ENCODE data around the gene CDK17.
"Not testable (repeated sequence)": the region's sequence is repeated elsewhere in the genome, so short reads cannot be mapped to it uniquely, and the experiment has no call there.

Gene CDK17

DNA sequence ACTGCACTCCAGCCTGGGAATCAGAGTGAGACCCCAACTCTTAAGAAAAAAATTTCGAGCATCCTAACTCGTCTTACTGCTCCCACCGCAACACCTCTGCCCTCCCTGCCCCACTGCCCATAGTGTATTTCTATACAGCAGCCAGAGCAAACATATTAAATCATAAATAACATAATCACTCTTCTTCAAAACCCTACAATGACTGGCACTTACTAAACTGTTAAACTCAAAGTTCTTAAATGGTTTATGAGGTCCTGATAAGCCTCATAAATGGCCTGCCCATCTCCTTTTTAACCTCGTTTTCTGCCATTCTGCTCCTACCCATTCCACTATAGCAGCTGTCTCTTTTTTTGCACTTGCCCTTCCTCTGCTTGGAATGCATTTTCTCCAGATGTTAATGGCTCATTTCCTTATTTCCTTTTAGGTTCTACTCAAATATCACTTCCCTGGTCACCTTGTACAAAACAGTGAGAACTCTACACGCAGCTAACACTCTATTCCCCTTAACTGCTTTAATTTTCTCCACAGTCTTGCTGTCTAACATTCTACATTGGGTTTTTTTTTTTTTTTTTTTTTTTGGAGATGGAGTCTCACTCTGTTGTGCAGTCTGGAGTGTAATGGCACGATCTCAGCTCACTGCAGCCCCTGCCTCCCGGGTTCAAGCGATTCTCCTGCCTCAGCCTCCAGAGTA is 45.2 kb downstream of the CDK17 start:
- DNase-seq (ENCODE audit: low read depth in 2 of 2), result no peak

DNA sequence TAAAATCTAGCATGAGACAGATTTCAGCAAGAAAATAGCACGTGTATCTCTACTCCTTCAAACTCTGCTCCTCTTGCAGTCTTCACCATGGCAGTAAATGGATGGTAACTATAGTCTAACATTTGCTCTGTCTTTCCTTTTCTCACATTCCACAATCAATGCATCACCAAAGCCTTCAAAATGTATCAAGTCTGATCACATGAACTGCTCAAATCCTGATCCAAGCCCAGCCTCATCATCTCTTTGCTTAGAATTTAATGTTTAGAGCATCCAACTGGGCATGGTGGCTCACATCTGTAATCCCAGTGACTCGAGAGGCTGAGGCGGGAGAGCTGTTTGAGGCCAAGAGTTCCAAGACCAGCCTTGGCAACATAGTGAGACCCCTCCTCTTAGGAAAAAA is 45.9 kb downstream of the CDK17 start:
- no peak for DNase-seq (ENCODE audit: low read depth in 2 of 2)

DNA sequence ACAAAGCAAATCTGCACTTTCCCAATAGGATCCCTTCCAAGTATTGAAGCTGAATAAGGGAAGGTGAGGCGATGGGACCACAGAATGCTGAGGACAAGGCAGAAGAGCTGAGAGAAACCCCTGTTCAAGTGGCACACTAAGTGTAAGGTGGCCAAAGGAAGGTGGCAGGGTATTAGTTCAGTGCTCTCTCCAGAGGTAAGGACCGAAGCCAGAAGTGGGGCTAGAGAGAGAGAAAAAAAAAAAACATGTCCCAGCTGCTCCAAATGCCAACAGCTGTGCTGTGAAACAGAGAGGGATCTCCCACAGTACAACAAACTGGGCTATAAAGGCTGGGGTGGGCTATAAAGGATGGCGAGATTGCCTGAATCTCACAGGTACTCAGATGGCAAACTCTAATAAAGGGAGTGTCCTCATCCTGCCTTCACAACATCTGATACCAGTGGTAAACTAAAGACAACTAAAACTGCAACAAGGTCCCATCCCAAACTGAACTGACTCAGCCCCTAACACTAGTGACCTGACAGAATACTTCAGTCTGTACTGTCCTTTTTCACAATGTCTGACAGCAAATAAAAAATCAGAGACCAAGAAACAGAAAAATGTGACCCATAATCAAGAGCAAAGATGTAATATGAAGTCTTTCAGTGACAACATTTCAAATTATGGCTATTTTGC is 47.9 kb downstream of the CDK17 start:
- DNase-seq (ENCODE audit: low read depth in 2 of 2), result no peak

DNA sequence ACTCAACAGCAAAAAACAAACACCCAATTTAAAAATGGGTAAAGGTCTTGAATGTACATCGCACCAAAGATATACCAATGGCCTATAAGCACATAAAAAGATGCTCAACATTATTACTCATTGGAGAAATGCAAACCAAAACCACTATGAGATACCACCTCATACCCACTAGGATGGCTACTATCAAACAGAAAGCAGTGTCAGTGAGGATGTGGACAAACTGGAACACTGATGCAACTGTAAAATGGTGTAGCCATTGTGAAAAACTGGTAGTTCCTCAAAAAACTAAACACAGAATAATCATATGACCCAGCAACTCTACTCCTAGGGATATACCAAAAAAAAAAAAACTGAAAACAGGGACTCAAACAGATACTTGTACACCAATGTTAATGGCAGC is 49.3 kb downstream of the CDK17 start:
- DNase-seq (ENCODE audit: low read depth in 2 of 2), result no peak

GRCh38 chr12:96347130-96347699 is 53.0 kb downstream of the CDK17 start:
- no peak for DNase-seq (ENCODE audit: low read depth in 2 of 2)

DNA sequence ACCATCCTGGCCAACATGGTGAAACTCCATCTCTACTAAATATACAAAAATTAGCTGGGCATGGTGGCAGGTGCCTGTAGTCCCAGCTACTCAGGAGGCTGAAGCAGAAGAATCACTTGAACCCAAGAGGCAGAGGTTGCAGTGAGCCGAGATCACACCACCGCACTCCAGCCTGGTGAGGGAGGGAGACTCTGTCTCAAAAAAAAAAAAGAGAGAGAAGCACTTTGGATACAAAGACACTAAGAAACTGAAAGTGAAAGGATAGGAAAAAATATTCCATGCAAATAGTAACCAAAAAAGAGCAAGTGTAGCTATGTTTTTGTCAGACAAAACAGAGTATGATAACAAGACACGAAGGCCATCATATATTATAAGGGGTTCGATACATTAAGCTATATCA is 53.5 kb downstream of the CDK17 start:
- not testable (repeated sequence) for DNase-seq (ENCODE audit: low read depth in 2 of 2)

DNA sequence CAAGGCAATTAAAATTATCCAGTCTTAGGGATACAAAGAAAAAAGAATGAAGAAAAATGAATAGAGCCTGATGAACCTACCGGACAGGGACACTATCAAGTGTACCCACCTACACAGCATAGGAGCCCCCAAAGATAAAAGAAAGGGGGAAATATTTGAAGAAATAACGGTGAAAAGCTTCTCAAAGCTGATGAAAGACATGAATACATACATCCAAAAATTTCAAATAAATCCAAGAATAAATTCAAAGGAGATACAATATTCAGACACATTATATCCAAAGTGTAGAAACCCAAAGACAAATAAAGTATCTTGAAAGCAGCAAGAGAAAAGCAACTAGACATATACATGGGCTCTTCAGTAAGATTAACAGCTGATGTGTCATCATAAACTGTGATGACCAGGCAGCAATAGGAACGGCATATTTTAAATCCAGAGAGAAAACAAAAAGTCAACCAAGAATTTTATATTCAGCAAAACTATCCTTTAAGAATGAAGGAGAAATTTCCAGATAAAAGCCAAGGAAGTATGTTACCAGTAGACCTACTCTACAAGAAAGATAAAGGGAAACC is 56.0 kb downstream of the CDK17 start:
- no peak for DNase-seq (ENCODE audit: low read depth in 2 of 2)

- no peak for DNase-seq (ENCODE audit: low read depth in 2 of 2)
Observed at GRCh38 chr12:96343347-96343954, 56.8 kb downstream of the CDK17 start.

DNA sequence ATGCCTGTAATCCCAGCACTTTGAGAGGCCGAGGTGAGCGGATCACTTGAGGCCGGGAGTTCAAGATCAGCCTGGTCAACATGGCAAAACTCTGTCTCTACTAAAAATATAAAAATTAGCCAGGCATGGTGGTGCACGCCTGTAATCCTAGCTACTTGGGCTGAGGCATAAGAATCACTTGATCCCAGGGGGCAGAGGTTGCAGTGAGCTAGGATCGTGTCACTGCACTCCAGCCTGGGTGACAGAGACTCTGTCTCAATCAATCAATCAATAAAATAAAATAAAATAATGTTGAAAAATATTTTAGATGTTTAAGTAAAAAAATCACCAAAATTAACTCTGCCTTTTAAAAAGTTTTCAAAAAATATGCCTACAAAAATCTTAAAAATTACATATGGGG is 60.6 kb downstream of the CDK17 start:
- DNase-seq (ENCODE audit: low read depth in 2 of 2), result not testable (repeated sequence)

DNA sequence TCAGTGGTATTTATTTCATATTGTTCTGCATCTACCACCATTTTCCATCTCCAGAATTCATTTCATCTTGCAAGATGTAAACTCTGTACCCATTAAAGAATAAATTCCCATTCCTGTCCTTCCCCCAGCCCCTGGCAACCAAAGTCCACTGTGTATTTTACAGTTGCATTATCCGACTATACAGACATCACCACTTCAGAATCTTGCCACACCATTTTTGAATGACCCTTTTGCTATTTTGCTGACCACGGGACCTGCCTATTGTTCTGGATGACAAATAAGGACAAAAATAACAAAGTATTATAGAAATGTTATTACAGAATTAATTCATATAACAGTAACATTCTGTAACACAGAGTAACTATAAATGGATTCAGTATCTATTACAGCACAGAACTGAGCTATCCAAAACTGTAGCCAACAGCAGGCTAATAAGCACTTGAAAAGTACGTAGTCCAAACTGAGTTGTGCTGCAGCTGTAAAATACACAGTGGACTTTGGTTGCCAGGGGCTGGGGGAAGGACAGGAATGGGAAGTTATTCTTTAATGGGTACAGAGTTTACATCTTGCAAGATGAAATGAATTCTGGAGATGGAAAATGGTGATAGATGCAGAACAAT is 61.3 kb downstream of the CDK17 start:
- DNase-seq (ENCODE audit: low read depth in 2 of 2), result no peak

GRCh38 chr12:96337953-96338352 is 62.3 kb downstream of the CDK17 start:
- no peak for DNase-seq (ENCODE audit: low read depth in 2 of 2)

GRCh38 chr12:96336489-96336888 is 63.8 kb downstream of the CDK17 start:
- no peak for DNase-seq (ENCODE audit: low read depth in 2 of 2)

DNA sequence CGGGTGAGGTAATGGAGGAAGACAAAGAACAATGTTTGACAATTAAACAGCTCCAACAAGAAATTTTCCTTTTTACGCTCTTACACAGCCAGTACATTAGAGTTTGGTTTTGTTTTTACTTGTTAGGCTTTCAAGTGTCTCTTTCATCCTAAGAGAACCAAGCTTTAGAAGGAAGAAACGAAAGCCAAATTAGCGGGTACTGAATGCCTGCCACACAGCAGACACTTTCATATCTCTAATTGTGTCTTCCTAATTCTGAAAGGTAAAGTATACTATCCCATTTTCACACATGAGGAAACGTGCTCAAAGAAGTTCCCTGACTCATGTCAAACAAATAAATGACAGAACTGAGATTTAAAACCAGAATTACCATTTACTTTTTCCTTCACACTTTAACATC is 65.0 kb downstream of the CDK17 start:
- no peak for DNase-seq (ENCODE audit: low read depth in 2 of 2)

DNA sequence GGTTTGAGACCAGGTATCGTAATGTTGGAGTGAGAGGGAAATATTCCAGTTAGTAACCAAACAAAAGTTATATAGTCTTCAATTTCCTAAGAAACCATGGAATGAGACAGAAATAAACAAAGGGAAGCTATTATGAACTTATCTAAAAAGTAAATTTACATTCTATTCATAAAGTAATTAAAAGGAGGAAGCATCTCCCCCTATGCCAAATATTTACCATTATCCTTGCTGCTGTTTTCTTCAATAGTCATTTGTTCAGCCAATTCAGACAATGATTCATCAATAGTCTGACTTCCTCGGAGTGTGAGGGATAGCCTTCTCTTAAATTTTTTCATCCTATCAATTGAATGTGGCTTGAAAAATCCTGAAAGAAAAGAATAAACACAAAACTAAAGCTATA is 65.7 kb downstream of the CDK17 start:
- DNase-seq (ENCODE audit: low read depth in 2 of 2), result no peak

DNA sequence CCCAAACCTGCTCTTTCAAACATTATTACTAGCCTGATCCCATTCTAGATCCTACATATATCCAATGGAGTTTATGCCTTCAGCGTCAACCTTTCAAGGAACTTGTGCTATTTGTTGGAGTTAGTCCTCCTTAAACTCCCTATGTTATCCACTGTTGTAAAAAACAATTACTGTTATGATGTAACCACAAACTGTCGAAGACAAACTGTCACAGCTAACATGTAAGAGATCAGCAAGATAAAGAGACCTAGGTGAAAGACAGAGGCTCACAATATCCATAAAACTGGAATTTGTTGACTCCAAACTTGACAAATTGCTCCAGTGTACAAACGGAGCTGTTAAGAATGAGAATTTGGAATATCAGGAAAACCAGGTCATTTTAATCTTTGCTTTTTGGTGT is 70.7 kb downstream of the CDK17 start:
- DNase-seq (ENCODE audit: low read depth in 2 of 2), result no peak

GRCh38 chr12:96329018-96329417 is 71.2 kb downstream of the CDK17 start:
- DNase-seq (ENCODE audit: low read depth in 2 of 2), result no peak

DNA sequence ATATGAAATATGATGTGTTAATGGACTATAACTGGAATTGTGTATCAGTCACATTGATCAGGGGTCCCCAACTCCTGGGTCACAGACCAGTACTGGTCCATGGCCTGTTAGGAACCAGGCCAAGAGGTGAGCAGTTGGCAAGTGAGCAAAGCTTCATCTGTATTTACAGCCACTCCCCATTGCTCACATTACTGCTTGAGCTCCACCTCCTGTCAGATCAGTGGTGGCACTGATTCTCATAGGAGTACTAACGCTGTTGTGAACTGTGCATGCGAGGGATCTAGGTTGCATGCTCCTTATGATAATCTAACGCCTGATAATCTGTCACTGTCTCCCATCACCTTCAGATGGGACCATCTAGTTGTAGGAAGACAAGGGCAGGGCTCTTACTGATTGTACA is 72.3 kb downstream of the CDK17 start:
- no peak for DNase-seq (ENCODE audit: low read depth in 2 of 2)

GRCh38 chr12:96327346-96327745 is 72.9 kb downstream of the CDK17 start:
- DNase-seq (ENCODE audit: low read depth in 2 of 2), result no peak

DNA sequence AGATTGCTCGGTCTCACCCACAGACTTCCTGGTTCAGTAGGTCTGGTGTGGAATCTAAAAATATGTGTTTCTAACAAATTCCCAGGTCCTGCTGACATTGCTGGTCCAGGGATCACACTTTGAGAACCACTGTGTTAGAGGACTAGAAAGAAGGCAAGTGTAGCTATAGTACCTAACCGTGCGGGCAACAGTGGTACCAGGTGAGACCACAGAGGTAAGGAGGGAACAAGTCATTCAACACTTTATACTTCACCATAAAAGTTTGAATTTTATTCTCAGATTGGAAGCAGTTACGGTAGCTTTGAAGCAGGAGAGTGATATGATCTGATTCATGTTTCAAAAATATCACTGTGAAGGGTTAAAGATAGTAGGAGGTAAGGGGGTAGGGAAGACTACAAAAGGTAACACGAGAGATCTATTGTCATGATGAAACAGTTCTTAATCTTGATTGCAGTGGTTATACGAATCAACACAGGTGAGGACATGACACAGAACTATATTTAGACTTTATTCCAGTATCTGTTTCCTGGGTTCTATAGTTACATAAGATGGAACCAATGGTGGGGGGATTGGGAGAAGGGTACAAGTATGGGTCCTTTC is 73.5 kb downstream of the CDK17 start:
- DNase-seq (ENCODE audit: low read depth in 2 of 2), result no peak

- no peak for DNase-seq (ENCODE audit: low read depth in 2 of 2)
Observed at GRCh38 chr12:96323906-96324305, 76.3 kb downstream of the CDK17 start.

- DNase-seq (ENCODE audit: low read depth in 2 of 2), result no peak
Observed at GRCh38 chr12:96322720-96323119, 77.5 kb downstream of the CDK17 start.

GRCh38 chr12:96321941-96322340 is 78.3 kb downstream of the CDK17 start:
- DNase-seq (ENCODE audit: low read depth in 2 of 2), result no peak
